Left lung (tissue), 10 donors: ENCODE measurements around the gene CALHM2. TPM values are rescaled to one million over a fixed set of nuclear protein-coding genes. Genes with fewer than 3 reads are reported as not detected.
A peak's percentile ranks its signal among the peaks of the same experiment; 100 is the strongest.
"Not testable (repeated sequence)": the region's sequence is repeated elsewhere in the genome, so short reads cannot be mapped to it uniquely, and the experiment has no call there.

Experiments
- ATAC-seq: fragments of 200-7000 bp; cut with Tn5 transposase; one replicate; pipeline ENCODE4 v1.9.1; 2020; ENCODE audit warnings: moderate library complexity
- DNase-seq, 4 donors: peaks; one replicate each; pipeline ENCODE4 v3.0.0-alpha.2; 2013 to 2020
- H3K27ac ChIP-seq, 2 donors: fragments of 200-600 bp; sonication (generic) in 1 of 2; one replicate each; pipeline versions ENCODE4 v1.5.0 to v1.8.0; 2020 to 2021
- H3K27me3 ChIP-seq, 2 donors: fragments of 200-600 bp; sonication (generic) in 1 of 2; one replicate each; pipeline versions ENCODE4 v1.5.0 to v1.8.0; 2020 to 2021
- H3K36me3 ChIP-seq, 2 donors: fragments of 200-600 bp; sonication (generic) in 1 of 2; one replicate each; pipeline versions ENCODE4 v1.5.0 to v1.8.0; 2020 to 2021
- H3K4me1 ChIP-seq, 2 donors: fragments of 200-600 bp; one replicate each; pipeline ENCODE4 v1.8.0; 2021
- H3K4me3 ChIP-seq, 2 donors: fragments of 200-600 bp; sonication (generic) in 1 of 2; one replicate each; pipeline versions ENCODE4 v1.5.0 to v1.8.0; 2020 to 2021; ENCODE audit warnings: mild to moderate bottlenecking in 1 of 2
- H3K9me3 ChIP-seq, 2 donors: fragments of 200-600 bp; sonication (generic) in 1 of 2; one replicate each; pipeline versions ENCODE4 v1.5.0 to v1.8.0; 2020 to 2021
- CTCF ChIP-seq, 2 donors: fragments of 200-600 bp; sonication (generic) in 1 of 2; IDR thresholded peaks; one replicate each; pipeline versions ENCODE4 v1.5.0 to v1.8.0; 2021; ENCODE audit warnings: antibody characterized with exemption in 2 of 2
- intact Hi-C, 2 donors: fragments of 100-400 bp; cut with DNase I; formaldehyde crosslinking; loops; one replicate each; pipeline versions ENCODE4 v1.11.2 to v1.14.2; 2022
- polyA plus RNA-seq, 6 donors: library from polyadenylated mRNA; unstranded; fragments of 120-200 nt; gene quantifications; one replicate each; pipeline ENCODE4 v1.2.1, GENCODE V29; 2013; ENCODE audit not compliant: insufficient read length in 6 of 6
- total RNA-seq, 2 donors: library from RNA; stranded (reverse); fragmentation: NEBNext Ultra II Directional; extraction: Animal tissue kit (Norgen Biotek cat#: 25700); gene quantifications; one replicate each; pipeline ENCODE4 v1.2.1, GENCODE V29; 2021
- donor health status: DM: no; HTN: yes; CAD: no.
- donor health status: DM: no; HTN: no; CAD: no.

The CALHM2 gene
- total and polyA plus RNA-seq, 8 donors, result 11.1 to 60.2 (median 17.9) TPM

- H3K9me3 ChIP-seq, result no peaks in the 10 kb centered on the region
- no peaks in the 10 kb centered on the region for H3K27me3 ChIP-seq
- H3K4me1 ChIP-seq, result no peaks in the 10 kb centered on the region
- no peak overlapping the region for H3K27ac ChIP-seq
- ATAC-seq (no peak), DNase-seq (no peak)
- intact Hi-C loops, result loop anchor here in 1 of 2 donors (5.0 kb wide), 1 partner anchor 65 kb away; no protein-coding TSS in a partner anchor
- TF ChIP-seq CTCF (IDR thresholded peaks at IDR 0.05), result no peak
- peaks cover 6 to 98% of the 10 kb centered on the region in 2 donors for H3K36me3 ChIP-seq
- H3K4me3 ChIP-seq, result no peak overlapping the region
These were observed 34.6 kb downstream of the CALHM2 start for GRCh38 chr10:103417601-103418000.

GRCh38 chr10:103417148-103417469 is 35.1 kb downstream of the CALHM2 start:
- H3K36me3 ChIP-seq, result peaks cover 6 to 98% of the 10 kb centered on the region in 2 donors
- intact Hi-C loops, result loop anchor here in 1 of 2 donors (5.0 kb wide), 1 partner anchor 65 kb away; no protein-coding TSS in a partner anchor
- DNase-seq, H3K4me1 ChIP-seq, H3K9me3 ChIP-seq, H3K27me3 ChIP-seq, H3K4me3 ChIP-seq, ATAC-seq, H3K27ac ChIP-seq: not testable (repeated sequence)

- Histone ChIP-seq H3K4me3 (no peak overlapping the region), H3K27me3 (no peaks in the 10 kb centered on the region), H3K4me1 (no peaks in the 10 kb centered on the region), H3K36me3 (peaks cover 6 to 100% of the 10 kb centered on the region in 2 donors), H3K27ac (no peak overlapping the region), H3K9me3 (no peaks in the 10 kb centered on the region)
- intact Hi-C loops, result loop anchor here in 1 of 2 donors (5.0 kb wide), 1 partner anchor 66 kb away; no protein-coding TSS in a partner anchor
- peak in 3 of 4 donors; percentile 40 to 72 (median 40) for DNase-seq
- peak; percentile 79 for ATAC-seq
- peak; percentile 51 for TF ChIP-seq CTCF (IDR thresholded peaks at IDR 0.05)
These were observed 35.6 kb downstream of the CALHM2 start for GRCh38 chr10:103416436-103417147.

GRCh38 chr10:103415581-103415980 is 36.6 kb downstream of the CALHM2 start:
- H3K36me3 ChIP-seq, result peaks cover 6 to 100% of the 10 kb centered on the region in 2 donors
- intact Hi-C loops, result loop anchor here in 1 of 2 donors (5.0 kb wide), 1 partner anchor 67 kb away; no protein-coding TSS in a partner anchor

GRCh38 chr10:103413564-103413963 is 38.6 kb downstream of the CALHM2 start:
- no peak for TF ChIP-seq CTCF (IDR thresholded peaks at IDR 0.05)
- Histone ChIP-seq H3K36me3 (peaks cover 6 to 100% of the 10 kb centered on the region in 2 donors), H3K4me1 (no peaks in the 10 kb centered on the region), H3K27ac (no peak overlapping the region), H3K9me3 (no peaks in the 10 kb centered on the region), H3K27me3 (no peaks in the 10 kb centered on the region), H3K4me3 (no peak overlapping the region)
- DNase-seq (no peak), ATAC-seq (no peak)
- intact Hi-C loops, result no loop called here

More at GRCh38 chr10:103415581-103415980, 36.6 kb downstream of the CALHM2 start:
- no peak overlapping the region for H3K27ac ChIP-seq
- H3K4me1 ChIP-seq, result no peaks in the 10 kb centered on the region
- no peak overlapping the region for H3K4me3 ChIP-seq
- no peaks in the 10 kb centered on the region for H3K27me3 ChIP-seq
- no peak for TF ChIP-seq CTCF (IDR thresholded peaks at IDR 0.05)
- no peaks in the 10 kb centered on the region for H3K9me3 ChIP-seq
- ATAC-seq (no peak), DNase-seq (no peak)
